Lower leg skin (tissue), 3 donors: ENCODE data around the gene HSPB3.

Source experiments
- CTCF ChIP-seq, 3 donors: fragments of 450-650 bp; IDR thresholded peaks; one replicate each; pipeline ENCODE4 v1.5.1; 2016; ENCODE audit warnings: antibody characterized with exemption in 3 of 3, mild to moderate bottlenecking in 3 of 3, moderate library complexity in 2 of 3
- POLR2A ChIP-seq, 2 donors: fragments of 450-650 bp; IDR thresholded peaks; one replicate each; pipeline ENCODE4 v1.6.1; 2016 to 2017; ENCODE audit warnings: antibody characterized with exemption in 2 of 2, mild to moderate bottlenecking in 1 of 2, moderate library complexity in 1 of 2

GRCh38 chr5:54442271-54442670 is 13.2 kb upstream of the HSPB3 start:
- TF ChIP-seq CTCF (IDR thresholded peaks at IDR 0.05) (no peak), POLR2A (IDR thresholded peaks at IDR 0.05) (no peak)
